Endothelial cell of umbilical vein (primary cell): ENCODE data around the gene ADAP2.
"Not testable (repeated sequence)": the region's sequence is repeated elsewhere in the genome, so short reads cannot be mapped to it uniquely, and the experiment has no call there.

ENCODE experiments used
- GATA2 ChIP-seq: IDR thresholded peaks from 2 replicates; pipeline ENCODE4 v1.7.0; 2011; ENCODE audit warnings: low read depth, mild to moderate bottlenecking, moderate library complexity, mixed read lengths, low read length; ENCODE audit not compliant: insufficient read length, insufficient read depth
- POLR2AphosphoS5 ChIP-seq: IDR thresholded peaks from 2 replicates; pipeline ENCODE4 v1.6.1; 2012; ENCODE audit warnings: low read depth, mild to moderate bottlenecking, control low read depth, low read length, moderate library complexity; ENCODE audit not compliant: insufficient read depth
- TF ChIP-seq, protein P1 (sequence below), 2 donors: IDR thresholded peaks; 1 replicate in 1 of 2; 2 replicates in 1 of 2; pipeline ENCODE4 v1.5.1; 2011; ENCODE audit warnings: low read length in 2 of 2, mild to moderate bottlenecking in 2 of 2, moderate library complexity in 2 of 2, control low read depth in 1 of 2, inconsistent platforms in 1 of 2, low read depth in 1 of 2; ENCODE audit not compliant: insufficient read depth in 1 of 2; ENCODE audit errors: extremely low read depth in 1 of 2

DNA sequence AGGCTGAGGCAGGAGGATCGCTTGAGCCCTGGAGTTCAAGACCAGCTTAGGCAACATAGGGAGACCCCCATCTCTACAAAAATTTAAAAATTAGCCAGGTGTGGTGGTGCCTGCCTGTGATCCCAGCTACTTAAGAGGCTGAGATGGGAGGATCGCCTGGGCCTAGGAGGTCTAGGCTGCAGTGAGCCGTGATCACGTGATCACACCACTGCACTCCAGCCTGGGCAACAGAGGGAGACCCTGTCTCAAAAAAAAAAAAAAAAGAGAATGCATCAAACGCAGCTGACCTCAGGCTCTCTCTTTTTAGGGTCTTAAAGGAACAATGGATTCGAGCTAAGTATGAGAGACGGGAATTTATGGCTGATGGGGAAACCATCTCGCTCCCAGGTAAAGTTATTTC, 9.8 kb downstream of the ADAP2 start:
- TF ChIP-seq, protein P1, sequence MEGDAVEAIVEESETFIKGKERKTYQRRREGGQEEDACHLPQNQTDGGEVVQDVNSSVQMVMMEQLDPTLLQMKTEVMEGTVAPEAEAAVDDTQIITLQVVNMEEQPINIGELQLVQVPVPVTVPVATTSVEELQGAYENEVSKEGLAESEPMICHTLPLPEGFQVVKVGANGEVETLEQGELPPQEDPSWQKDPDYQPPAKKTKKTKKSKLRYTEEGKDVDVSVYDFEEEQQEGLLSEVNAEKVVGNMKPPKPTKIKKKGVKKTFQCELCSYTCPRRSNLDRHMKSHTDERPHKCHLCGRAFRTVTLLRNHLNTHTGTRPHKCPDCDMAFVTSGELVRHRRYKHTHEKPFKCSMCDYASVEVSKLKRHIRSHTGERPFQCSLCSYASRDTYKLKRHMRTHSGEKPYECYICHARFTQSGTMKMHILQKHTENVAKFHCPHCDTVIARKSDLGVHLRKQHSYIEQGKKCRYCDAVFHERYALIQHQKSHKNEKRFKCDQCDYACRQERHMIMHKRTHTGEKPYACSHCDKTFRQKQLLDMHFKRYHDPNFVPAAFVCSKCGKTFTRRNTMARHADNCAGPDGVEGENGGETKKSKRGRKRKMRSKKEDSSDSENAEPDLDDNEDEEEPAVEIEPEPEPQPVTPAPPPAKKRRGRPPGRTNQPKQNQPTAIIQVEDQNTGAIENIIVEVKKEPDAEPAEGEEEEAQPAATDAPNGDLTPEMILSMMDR (IDR thresholded peaks at IDR 0.05; ENCODE audit: extremely low read depth in 1 of 2, insufficient read depth in 1 of 2, low read depth in 1 of 2, low read length in 2 of 2) = not testable (repeated sequence)
- TF ChIP-seq GATA2, POLR2AphosphoS5: not testable (repeated sequence)
